K562 (cell line): ENCODE measurements around the gene CREB5. TPM values are rescaled to one million over a fixed set of nuclear protein-coding genes. Genes with fewer than 3 reads are reported as not detected.

ENCODE experiments used
- ATAC-seq: fragments of 200-7000 bp; cut with Tn5 transposase; 3 replicates; pipeline ENCODE4 v1.9.1; 2020; ENCODE audit warnings: moderate library complexity
- BruUV-seq: library from RNA; stranded (reverse); fragments of 400-500 nt; replicated peaks from 2 replicates; lab custom pipeline; 2021; lab: Mats Ljungman, UMichigan
- CTCF ChIA-PET: fragments of 300-600 bp; formaldehyde crosslinking; extraction: SDS; loops from one replicate; lab custom pipeline; 2021; ENCODE audit warnings: low intra/inter-chr PET ratio; lab: Yijun Ruan, JAX
- POLR2A ChIA-PET: fragments of 300-600, 350-650 bp; sonication (Branson Sonifier 250); formaldehyde crosslinking; extraction: SDS; loops from one replicate; lab custom pipeline; 2021; ENCODE audit warnings: antibody characterized with exemption, inconsistent platforms; lab: Yijun Ruan, JAX
- DNase-seq, 4 experiments: peaks; one replicate each; pipeline versions ENCODE4 v3.0.0 to v3.0.0-alpha.2; 2011 to 2018; ENCODE audit warnings: low spot score in 3 of 4, mixed read lengths in 3 of 4; ENCODE audit errors: extremely low read depth in 1 of 4
- FAIRE-seq: peaks from 2 replicates; lab custom pipeline; 2011; peaks lifted over from hg19 to GRCh38; lab: Jason Lieb, UNC
- H2AFZ ChIP-seq: 2 replicates; pipeline ENCODE4 v1.6.0; 2011; ENCODE audit warnings: low read depth, low read length, control low read depth, inconsistent platforms
- H3K27ac ChIP-seq: fragments of 200-600 bp; 3 replicates; pipeline ENCODE4 v1.8.0; 2011; ENCODE audit warnings: low read depth, mild to moderate bottlenecking, control low read depth, inconsistent platforms, low read length, moderate library complexity, mixed read lengths; ENCODE audit errors: extremely low read depth
- H3K27me3 ChIP-seq, 2 experiments: fragments of 300-600 bp in 1 of 2; 2 replicates in 1 of 2; 3 replicates in 1 of 2; pipeline versions ENCODE4 v1.6.0 to v1.8.0; 2011; ENCODE audit warnings: inconsistent platforms in 2 of 2, low read length in 2 of 2, mild to moderate bottlenecking in 1 of 2, mixed read lengths in 1 of 2, moderate library complexity in 1 of 2; ENCODE audit not compliant: control insufficient read depth in 2 of 2, insufficient read depth in 2 of 2
- H3K36me3 ChIP-seq: fragments of 300-600 bp; 3 replicates; pipeline ENCODE4 v1.8.0; 2011; ENCODE audit warnings: mild to moderate bottlenecking, low read length, inconsistent platforms; ENCODE audit not compliant: control insufficient read depth, insufficient read depth
- H3K4me1 ChIP-seq, 2 experiments: fragments of 200-600 bp in 1 of 2; replicated peaks in 1 of 2; 2 replicates in 1 of 2; 3 replicates in 1 of 2; pipeline versions ENCODE4 v1.5.1 to v1.8.0; 2011; ENCODE audit warnings: inconsistent platforms in 2 of 2, low read length in 2 of 2, mild to moderate bottlenecking in 1 of 2, mixed read lengths in 1 of 2, moderate library complexity in 1 of 2; ENCODE audit not compliant: control insufficient read depth in 2 of 2, insufficient read depth in 2 of 2
- H3K4me2 ChIP-seq: 2 replicates; pipeline ENCODE4 v1.6.1; 2011; ENCODE audit warnings: low read length, control low read depth, inconsistent platforms, mixed read lengths; ENCODE audit not compliant: insufficient read depth
- H3K4me3 ChIP-seq: fragments of 200-600 bp; sonication (generic), shearing (Covaris generic); 2 replicates; pipeline ENCODE4 v1.5.1; 2016; ENCODE audit warnings: control low read depth, inconsistent platforms
- H3K79me2 ChIP-seq: fragments of 200-600 bp; 3 replicates; pipeline ENCODE4 v1.8.0; 2011; ENCODE audit warnings: low read length, inconsistent platforms; ENCODE audit not compliant: control insufficient read depth, insufficient read depth
- H3K9ac ChIP-seq, 2 experiments: 2 replicates each; pipeline versions ENCODE4 v1.6.0 to v1.6.1; 2011; ENCODE audit warnings: low read depth in 2 of 2, low read length in 2 of 2, control low read depth in 1 of 2, inconsistent platforms in 1 of 2, mild to moderate bottlenecking in 1 of 2, mixed read lengths in 1 of 2; ENCODE audit not compliant: insufficient read depth in 1 of 2
- H3K9me1 ChIP-seq: one replicate; pipeline ENCODE4 v1.6.0; 2011; ENCODE audit warnings: inconsistent platforms, mild to moderate bottlenecking, low read length, moderate library complexity; ENCODE audit not compliant: control insufficient read depth, insufficient read depth
- H3K9me3 ChIP-seq: replicated peaks from 2 replicates; pipeline ENCODE4 v1.5.1; 2011; ENCODE audit warnings: low read depth, low read length, inconsistent platforms; ENCODE audit not compliant: control insufficient read depth, insufficient read depth
- H4K20me1 ChIP-seq: replicated peaks from 2 replicates; pipeline ENCODE4 v1.6.1; 2011; ENCODE audit warnings: low read length, inconsistent platforms, mixed read lengths; ENCODE audit not compliant: control insufficient read depth, insufficient read depth
- CAMTA2 ChIP-seq: fragments of 250-450 bp; sonication (Bioruptor Pico); conservative IDR thresholded peaks from 2 replicates; pipeline ENCODE4 v1.5.1; 2022
- CEBPG ChIP-seq, 3 experiments: fragments of 200-800 bp in 1 of 3; sonication (Bioruptor generic) in 1 of 3; sonication (generic) in 1 of 3; formaldehyde crosslinking in 1 of 3; IDR thresholded peaks in 2 of 3; conservative IDR thresholded peaks in 1 of 3; 2 replicates each; pipeline versions ENCODE4 v1.6.1 to v1.8.0; 2016 to 2022; ENCODE audit warnings: missing compliant biosample characterization in 2 of 3, missing genetic modification characterization in 2 of 3, mild to moderate bottlenecking in 1 of 3, missing genetic modification reagents in 1 of 3
- ESRRB ChIP-seq: fragments of 250-450 bp; sonication (Bioruptor Pico); IDR thresholded peaks from 2 replicates; pipeline ENCODE4 v1.5.0; 2020; ENCODE audit warnings: mild to moderate bottlenecking, moderate library complexity, borderline replicate concordance
- EWSR1 ChIP-seq: fragments of 450-650 bp; IDR thresholded peaks from 2 replicates; pipeline ENCODE4 v1.6.1; 2018; ENCODE audit warnings: borderline replicate concordance, mild to moderate bottlenecking, low read depth, moderate library complexity; ENCODE audit not compliant: partially characterized antibody
- HNRNPLL ChIP-seq: fragments of 200-400 bp; formaldehyde crosslinking; IDR thresholded peaks from 2 replicates; pipeline ENCODE4 v1.6.1; 2017; ENCODE audit warnings: low read length, low read depth, mild to moderate bottlenecking; ENCODE audit not compliant: poor library complexity, severe bottlenecking
- KAT7 ChIP-seq: sonication (generic); formaldehyde crosslinking; IDR thresholded peaks from 2 replicates; pipeline ENCODE4 v1.8.0; 2022; ENCODE audit warnings: missing genetic modification reagents, mild to moderate bottlenecking, borderline replicate concordance
- KDM4B ChIP-seq, 2 experiments: fragments of 450-650 bp in 1 of 2; sonication (generic) in 1 of 2; IDR thresholded peaks; 2 replicates each; pipeline ENCODE4 v1.6.1; 2016 to 2017; ENCODE audit warnings: borderline replicate concordance in 2 of 2, antibody characterized with exemption in 1 of 2, low read depth in 1 of 2, mild to moderate bottlenecking in 1 of 2
- NFATC3 ChIP-seq: fragments of 450-650 bp; IDR thresholded peaks from 2 replicates; pipeline ENCODE4 v1.6.1; 2017; ENCODE audit warnings: mild to moderate bottlenecking
- PYGO2 ChIP-seq: fragments of 450-650 bp; IDR thresholded peaks from 2 replicates; pipeline ENCODE4 v1.6.1; 2016; ENCODE audit warnings: mild to moderate bottlenecking, missing genetic modification characterization, moderate library complexity, missing compliant biosample characterization
- RAD21 ChIP-seq, 2 experiments: fragments of 250-450 bp in 1 of 2; fragments of 450-650 bp in 1 of 2; sonication (Bioruptor Pico) in 1 of 2; formaldehyde crosslinking in 1 of 2; IDR thresholded peaks in 1 of 2; conservative IDR thresholded peaks in 1 of 2; 2 replicates each; pipeline versions ENCODE4 v1.4.0 to v1.8.0; 2020 to 2022; ENCODE audit warnings: mild to moderate bottlenecking in 2 of 2, moderate library complexity in 1 of 2
- TEAD2 ChIP-seq: fragments of 450-650 bp; IDR thresholded peaks from 2 replicates; pipeline ENCODE4 v1.6.1; 2016; ENCODE audit warnings: missing genetic modification characterization, control low read depth, missing compliant biosample characterization
- TRIM24 ChIP-seq, 2 experiments: fragments of 450-650 bp; IDR thresholded peaks; 2 replicates each; pipeline ENCODE4 v1.6.1; 2016
- WGBS: fragments of 100-300 bp; shearing (Covaris generic); methylation state at CpG from one replicate; pipeline ENCODE4 v1.1.6; 2016; ENCODE audit warnings: low coverage, mixed read lengths; ENCODE audit not compliant: insufficient coverage; ENCODE audit errors: missing lambda C conversion rate; 5-methylcytosine and 5-hydroxymethylcytosine counted together
- in situ Hi-C: fragments of 300-500 bp; cut with MboI; formaldehyde crosslinking; loops from 4 replicates; pipeline ENCODE4 v1.15.0; 2018; ENCODE audit warnings: inconsistent platforms, mixed read lengths
- intact Hi-C: fragments of 100-400 bp; cut with micrococcal nuclease; formaldehyde crosslinking; loops from 2 replicates; pipeline ENCODE4 v1.14.2; 2022
- polyA plus RNA-seq, 8 experiments: library from polyadenylated mRNA; depleted of rRNA in 4 of 8; stranded (reverse) in 5 of 8; unstranded in 3 of 8; fragments of >200 nt; fragmentation: Nextera tagmentation in 2 of 8; fragmentation: Illumina TruSeq in 1 of 8; extraction: Ambion mirVana in 2 of 8; extraction: Trizol in 1 of 8; gene quantifications; 2 replicates each; pipeline versions ENCODE4 v1.2.1 to v1.2.3, GENCODE V29; 2011 to 2014; ENCODE audit warnings: inconsistent platforms in 1 of 8, missing spikeins in 1 of 8
- total RNA-seq, 7 experiments: library from RNA; depleted of rRNA in 6 of 7; stranded (reverse); fragments of >200 nt in 6 of 7; fragmentation: Illumina TruSeq in 2 of 7; extraction: Trizol in 2 of 7; gene quantifications; 2 replicates each; pipeline versions ENCODE4 v1.2.1 to v1.2.3, GENCODE V29; 2011 to 2021; ENCODE audit warnings: low replicate concordance in 1 of 7
- TF ChIP-seq, protein P1 (sequence below): sonication (generic); formaldehyde crosslinking; IDR thresholded peaks from 2 replicates; pipeline ENCODE4 v1.8.1; 2022; ENCODE audit warnings: missing genetic modification reagents

Gene CREB5
- total and polyA plus RNA-seq, 9 of the 15 experiments (the other 6 are each of a cell fraction or from before 2014, with no cell fraction given): 0.33 to 6.4 (median 1.8) TPM

DNA sequence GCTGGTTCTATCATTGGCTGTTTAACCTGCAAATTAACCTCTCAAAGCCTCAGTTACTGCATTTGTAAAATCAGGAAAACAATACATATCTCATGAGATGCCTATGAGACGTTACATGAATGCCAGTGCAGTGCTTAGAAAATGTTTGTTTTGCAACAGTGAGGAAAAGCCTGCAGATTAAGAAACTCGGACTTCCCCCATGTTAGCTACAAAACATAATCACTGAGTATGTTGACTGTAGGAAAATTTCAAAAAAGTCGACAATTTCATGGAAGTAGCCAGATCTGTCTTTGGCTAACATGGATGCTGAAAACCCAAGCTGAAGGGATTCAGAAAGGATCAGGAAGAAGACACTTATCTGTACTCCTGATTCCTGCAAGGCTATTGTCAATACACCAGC is 424.4 kb downstream of the CREB5 start:
- no peaks in the 10 kb centered on the region for H3K4me1 ChIP-seq
- H3K27me3 ChIP-seq: no peaks in the 10 kb centered on the region
- POLR2A ChIA-PET: no interaction called here
- DNase-seq (no peak), FAIRE-seq (no peak), ATAC-seq (no peak)
- H3K79me2 ChIP-seq: no peaks in the 10 kb centered on the region
- H3K27ac ChIP-seq: no peak overlapping the region
- H2AFZ ChIP-seq: no peak overlapping the region
- intact Hi-C loops (no loop called here), in situ Hi-C loops (no loop called here)
- TF ChIP-seq, protein P1, sequence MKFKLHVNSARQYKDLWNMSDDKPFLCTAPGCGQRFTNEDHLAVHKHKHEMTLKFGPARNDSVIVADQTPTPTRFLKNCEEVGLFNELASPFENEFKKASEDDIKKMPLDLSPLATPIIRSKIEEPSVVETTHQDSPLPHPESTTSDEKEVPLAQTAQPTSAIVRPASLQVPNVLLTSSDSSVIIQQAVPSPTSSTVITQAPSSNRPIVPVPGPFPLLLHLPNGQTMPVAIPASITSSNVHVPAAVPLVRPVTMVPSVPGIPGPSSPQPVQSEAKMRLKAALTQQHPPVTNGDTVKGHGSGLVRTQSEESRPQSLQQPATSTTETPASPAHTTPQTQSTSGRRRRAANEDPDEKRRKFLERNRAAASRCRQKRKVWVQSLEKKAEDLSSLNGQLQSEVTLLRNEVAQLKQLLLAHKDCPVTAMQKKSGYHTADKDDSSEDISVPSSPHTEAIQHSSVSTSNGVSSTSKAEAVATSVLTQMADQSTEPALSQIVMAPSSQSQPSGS (CRISPR knock-in tag): no peak
- no peak for TF ChIP-seq ESRRB (CRISPR knock-in tag)
- no peak for TF ChIP-seq KAT7 (CRISPR knock-in tag)
- no peak for TF ChIP-seq HNRNPLL
- TF ChIP-seq NFATC3: no peak
- TF ChIP-seq TEAD2 (tag): no peak
- no peak for TF ChIP-seq PYGO2
- no peak for TF ChIP-seq CAMTA2 (CRISPR knock-in tag)
- no peak for TF ChIP-seq CEBPG (CRISPR knock-in tag; IDR thresholded peaks at IDR 0.05)
- TF ChIP-seq CEBPG (tag; conservative IDR thresholded peaks at IDR 0.05 in 1 of 2, IDR thresholded peaks at IDR 0.05 in 1 of 2): no peak
- no peak for TF ChIP-seq TRIM24 (IDR thresholded peaks at IDR 0.05)
- no peak for TF ChIP-seq KDM4B (IDR thresholded peaks at IDR 0.05; ENCODE audit: borderline replicate concordance in 2 of 2, low read depth in 1 of 2)
- TF ChIP-seq EWSR1: no peak
- no peak for TF ChIP-seq RAD21 (CRISPR knock-in tag; conservative IDR thresholded peaks at IDR 0.05 in 1 of 2, IDR thresholded peaks at IDR 0.05 in 1 of 2)
- no peaks in the 10 kb centered on the region for H4K20me1 ChIP-seq
- no peak overlapping the region for H3K4me2 ChIP-seq
- no TSS peak for BruUV-seq
- H3K9me1 ChIP-seq: no peaks in the 10 kb centered on the region
- H3K9me3 ChIP-seq: no peaks in the 10 kb centered on the region
- no peak overlapping the region for H3K4me3 ChIP-seq
- CTCF ChIA-PET: no interaction called here
- H3K9ac ChIP-seq: no peak overlapping the region
- WGBS: 0% methylated on average over 3 of the region's 3 CpGs
- no peaks in the 10 kb centered on the region for H3K36me3 ChIP-seq
